ENCODE data around the gene TRIM63.

Gene TRIM63

GRCh38 chr1:26016953-26017545 is 50.4 kb downstream of the TRIM63 start:
- DNase-seq (ENCODE audit: low read depth, low spot score) = no peak

- DNase-seq (ENCODE audit: low read depth, low spot score) = no peak
These were observed 51.0 kb downstream of the TRIM63 start for GRCh38 chr1:26016258-26016952.

GRCh38 chr1:26015358-26015757 is 52.1 kb downstream of the TRIM63 start:
- DNase-seq (ENCODE audit: low read depth, low spot score) = no peak

- DNase-seq (ENCODE audit: low read depth, low spot score) = no peak
These were observed 53.3 kb downstream of the TRIM63 start for GRCh38 chr1:26014179-26014578.

GRCh38 chr1:26012864-26013263 is 54.6 kb downstream of the TRIM63 start:
- DNase-seq (ENCODE audit: low read depth, low spot score) = no peak

- no peak for DNase-seq (ENCODE audit: low read depth, low spot score)
These were observed 56.6 kb downstream of the TRIM63 start for GRCh38 chr1:26010825-26011224.

- no peak for DNase-seq (ENCODE audit: low read depth, low spot score)
These were observed 57.5 kb downstream of the TRIM63 start for GRCh38 chr1:26009796-26010447.

GRCh38 chr1:26006710-26007109 is 60.7 kb downstream of the TRIM63 start:
- no peak for DNase-seq (ENCODE audit: low read depth, low spot score)

- DNase-seq (ENCODE audit: low read depth, low spot score) = no peak
These were observed 61.9 kb downstream of the TRIM63 start for GRCh38 chr1:26005434-26006105.

GRCh38 chr1:26003756-26004155 is 63.7 kb downstream of the TRIM63 start:
- DNase-seq (ENCODE audit: low read depth, low spot score) = no peak

- DNase-seq (ENCODE audit: low read depth, low spot score) = no peak
These were observed 64.2 kb downstream of the TRIM63 start for GRCh38 chr1:26003262-26003661.
